AG04450 (cell line): ENCODE results near the gene GLA. TPM values are rescaled to one million over a fixed set of nuclear protein-coding genes. Genes with fewer than 3 reads are reported as not detected.

ENCODE experiments used
- CTCF ChIA-PET: fragments of 300-600, 350-600 bp; formaldehyde crosslinking; extraction: SDS; loops from one replicate; lab custom pipeline; 2022; ENCODE audit warnings: antibody characterized with exemption, inconsistent platforms; lab: Charles Lee
- POLR2A ChIA-PET: fragments of 350-600 bp; formaldehyde crosslinking; extraction: SDS; loops from one replicate; lab custom pipeline; 2021; ENCODE audit warnings: antibody characterized with exemption, inconsistent platforms; lab: Yijun Ruan, JAX
- DNase-seq: peaks from one replicate; pipeline ENCODE4 v3.0.0-alpha.2; 2011; ENCODE audit warnings: low read depth, low spot score
- H3K27ac ChIP-seq: one replicate; pipeline ENCODE4 v1.5.1; 2012; ENCODE audit warnings: low read depth, low read length, control low read depth
- H3K27me3 ChIP-seq: one replicate; pipeline ENCODE4 v1.6.0; 2012; ENCODE audit warnings: low read length; ENCODE audit not compliant: control insufficient read depth, insufficient read depth
- H3K4me3 ChIP-seq: 2 replicates; pipeline ENCODE4 v1.5.1; 2011; ENCODE audit warnings: mild to moderate bottlenecking, low read depth, low read length, control low read depth
- H3K9me3 ChIP-seq: 2 replicates; pipeline ENCODE4 v1.5.1; 2012; ENCODE audit warnings: low read length; ENCODE audit not compliant: control insufficient read depth, insufficient read depth
- polyA plus RNA-seq: library from polyadenylated mRNA; depleted of rRNA; stranded (reverse); fragments of >200 nt; gene quantifications from 2 replicates; pipeline ENCODE4 v1.2.3, GENCODE V29; 2011
- TF ChIP-seq, protein P1 (sequence below): IDR thresholded peaks from 2 replicates; pipeline ENCODE4 v1.5.1; 2011; ENCODE audit warnings: low read depth, low read length, control low read depth, inconsistent platforms

Gene GLA
- polyA plus RNA-seq, 1 experiment = 33.8 TPM

GRCh38 chrX:101442085-101442484, 34.4 kb upstream of the GLA start:
- DNase-seq = no peak
- Histone ChIP-seq H3K27me3 (no peaks in the 10 kb centered on the region), H3K4me3 (no peak overlapping the region), H3K9me3 (no peaks in the 10 kb centered on the region), H3K27ac (no peak overlapping the region)
- TF ChIP-seq, protein P1, sequence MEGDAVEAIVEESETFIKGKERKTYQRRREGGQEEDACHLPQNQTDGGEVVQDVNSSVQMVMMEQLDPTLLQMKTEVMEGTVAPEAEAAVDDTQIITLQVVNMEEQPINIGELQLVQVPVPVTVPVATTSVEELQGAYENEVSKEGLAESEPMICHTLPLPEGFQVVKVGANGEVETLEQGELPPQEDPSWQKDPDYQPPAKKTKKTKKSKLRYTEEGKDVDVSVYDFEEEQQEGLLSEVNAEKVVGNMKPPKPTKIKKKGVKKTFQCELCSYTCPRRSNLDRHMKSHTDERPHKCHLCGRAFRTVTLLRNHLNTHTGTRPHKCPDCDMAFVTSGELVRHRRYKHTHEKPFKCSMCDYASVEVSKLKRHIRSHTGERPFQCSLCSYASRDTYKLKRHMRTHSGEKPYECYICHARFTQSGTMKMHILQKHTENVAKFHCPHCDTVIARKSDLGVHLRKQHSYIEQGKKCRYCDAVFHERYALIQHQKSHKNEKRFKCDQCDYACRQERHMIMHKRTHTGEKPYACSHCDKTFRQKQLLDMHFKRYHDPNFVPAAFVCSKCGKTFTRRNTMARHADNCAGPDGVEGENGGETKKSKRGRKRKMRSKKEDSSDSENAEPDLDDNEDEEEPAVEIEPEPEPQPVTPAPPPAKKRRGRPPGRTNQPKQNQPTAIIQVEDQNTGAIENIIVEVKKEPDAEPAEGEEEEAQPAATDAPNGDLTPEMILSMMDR = no peak
- ChIA-PET POLR2A (no interaction called here), CTCF (no interaction called here)

GRCh38 chrX:101430457-101431078, 22.8 kb upstream of the GLA start:
- no peak overlapping the region for H3K27ac ChIP-seq
- H3K4me3 ChIP-seq = no peak overlapping the region
- CTCF ChIA-PET = no interaction called here
- H3K9me3 ChIP-seq = no peaks in the 10 kb centered on the region
- TF ChIP-seq, protein P1 = no peak
- POLR2A ChIA-PET = no interaction called here
- H3K27me3 ChIP-seq = no peaks in the 10 kb centered on the region
- no peak for DNase-seq

- TF ChIP-seq, protein P1 = no peak
- POLR2A ChIA-PET = no interaction called here
- no peak for DNase-seq
- CTCF ChIA-PET = no interaction called here
- Histone ChIP-seq H3K27ac (no peak overlapping the region), H3K27me3 (no peaks in the 10 kb centered on the region), H3K4me3 (no peak overlapping the region), H3K9me3 (no peaks in the 10 kb centered on the region)
Measured at GRCh38 chrX:101429934-101430333, 22.2 kb upstream of the GLA start.

GRCh38 chrX:101427954-101428353, 20.2 kb upstream of the GLA start:
- Histone ChIP-seq H3K27ac (no peak overlapping the region), H3K27me3 (no peaks in the 10 kb centered on the region), H3K9me3 (no peaks in the 10 kb centered on the region), H3K4me3 (no peak overlapping the region)
- TF ChIP-seq, protein P1 = no peak
- DNase-seq = no peak
- POLR2A ChIA-PET = interaction anchor here (0.6 to 0.7 kb wide), 2 partner anchors 9 to 122 kb away, joined by 5 to 14 read pairs; partner anchors contain the start of gene ARMCX1
- CTCF ChIA-PET = interaction anchor here (1.7 kb wide), 1 partner anchor 12 kb away, joined by 10 read pairs; no protein-coding TSS in a partner anchor

DNA sequence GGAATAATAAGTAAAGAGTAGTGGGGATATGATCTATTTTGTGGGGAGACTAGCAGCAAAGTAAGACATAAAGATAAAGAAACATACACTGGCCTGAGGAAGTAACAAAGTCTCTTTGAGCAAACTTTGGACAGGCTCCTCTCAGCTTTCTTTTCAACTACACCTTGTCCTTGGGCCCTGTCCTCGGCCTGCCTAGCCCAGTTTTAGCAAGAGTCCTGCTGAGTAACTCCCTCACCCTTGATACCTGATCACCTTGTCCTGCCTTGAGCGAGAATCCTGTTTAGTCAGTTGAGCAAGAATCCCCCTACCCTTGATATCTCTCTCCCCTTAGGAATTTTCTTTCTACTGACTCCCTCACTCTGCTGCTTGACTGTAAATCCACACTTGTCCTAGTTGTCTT, 11.8 kb upstream of the GLA start:
- Histone ChIP-seq H3K9me3 (no peaks in the 10 kb centered on the region), H3K4me3 (no peak overlapping the region), H3K27ac (no peak overlapping the region), H3K27me3 (no peaks in the 10 kb centered on the region)
- TF ChIP-seq, protein P1 = no peak
- ChIA-PET CTCF (interaction anchor here (0.8 to 1.3 kb wide), 2 partner anchors 29 to 41 kb away, joined by 3 to 4 read pairs; partner anchors contain the start of gene RPL36A), POLR2A (no interaction called here)
- DNase-seq = no peak
